LNCAP (cell line): ENCODE measurements around the gene SLC4A3.

Experiments
- CTCF ChIP-seq: fragments of 450-650 bp; IDR thresholded peaks from 2 replicates; pipeline ENCODE4 v1.5.1; 2017; ENCODE audit warnings: mild to moderate bottlenecking

Gene SLC4A3

GRCh38 chr2:219631406-219631891, 4.0 kb downstream of the SLC4A3 start:
- no peak for TF ChIP-seq CTCF

GRCh38 chr2:219631904-219632759, 4.7 kb downstream of the SLC4A3 start:
- no peak for TF ChIP-seq CTCF

GRCh38 chr2:219632760-219633105, 5.3 kb downstream of the SLC4A3 start:
- TF ChIP-seq CTCF = no peak

GRCh38 chr2:219633276-219634065, 6.0 kb downstream of the SLC4A3 start:
- no peak for TF ChIP-seq CTCF

GRCh38 chr2:219634171-219634940, 6.9 kb downstream of the SLC4A3 start:
- TF ChIP-seq CTCF = no peak

GRCh38 chr2:219634951-219635751, 7.7 kb downstream of the SLC4A3 start:
- no peak for TF ChIP-seq CTCF
